Measurements from ENCODE around the gene UBL3. TPM values are rescaled to one million over a fixed set of nuclear protein-coding genes. Genes with fewer than 3 reads are reported as not detected.

Gene UBL3
- total RNA-seq, 2 experiments from 2014 or later: 7.2 to 8.1 TPM

DNA sequence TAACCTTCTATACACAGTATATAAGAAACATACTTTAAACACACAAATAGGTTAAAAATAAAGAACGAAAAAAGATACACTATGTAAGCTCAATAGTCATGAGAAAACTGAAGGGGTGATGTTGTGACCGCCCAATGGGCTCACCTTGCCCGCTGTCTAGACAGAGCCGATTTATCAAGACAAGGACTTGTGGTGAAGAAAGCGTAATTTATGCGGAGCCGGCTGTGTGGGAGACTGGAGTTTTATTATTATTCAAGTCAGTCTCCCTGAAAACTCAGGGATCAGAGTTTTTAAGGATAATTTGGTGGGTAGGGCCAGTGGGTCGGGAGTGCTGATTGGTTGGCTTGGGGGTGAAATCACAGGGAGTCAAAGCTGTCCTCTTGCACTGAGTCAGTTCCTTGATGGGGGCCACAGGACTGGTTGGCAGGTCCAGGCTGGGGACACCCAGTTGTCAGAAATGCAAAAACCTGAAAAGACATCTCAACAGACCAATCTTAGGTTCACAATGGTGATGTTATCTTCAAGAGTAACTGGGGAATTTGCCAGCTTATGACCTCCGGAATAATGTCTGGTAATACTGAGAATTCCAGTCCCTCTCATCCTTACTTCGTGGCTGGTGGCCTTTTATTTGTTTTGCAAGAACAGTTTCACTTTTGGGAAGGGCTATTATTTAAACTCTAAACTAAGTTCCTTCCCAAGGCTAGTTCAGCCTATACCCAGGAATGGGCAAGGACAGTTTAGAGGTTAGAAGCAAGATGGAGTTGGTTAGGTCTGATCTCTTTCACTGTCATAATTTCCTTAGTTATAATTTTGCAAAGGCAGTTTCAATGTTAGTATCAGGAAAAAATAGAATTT is 96.6 kb downstream of the UBL3 start:
- Mint-ChIP-seq H3K9me3 (no peaks in the 10 kb centered on the region), H3K4me3 (no peak overlapping the region), H3K27me3 (no peaks in the 10 kb centered on the region), H3K27ac (no peak overlapping the region), H3K36me3 (ENCODE audit: low read depth) (no peaks in the 10 kb centered on the region), H3K4me1 (ENCODE audit: low read depth) (peaks cover 10% of the 10 kb centered on the region)
- DNase-seq: no peak
- POLR2A ChIA-PET: no interaction called here
- ATAC-seq: no peak
- intact Hi-C loops (cut with micrococcal nuclease): no loop called here
- TF ChIP-seq, protein P1, sequence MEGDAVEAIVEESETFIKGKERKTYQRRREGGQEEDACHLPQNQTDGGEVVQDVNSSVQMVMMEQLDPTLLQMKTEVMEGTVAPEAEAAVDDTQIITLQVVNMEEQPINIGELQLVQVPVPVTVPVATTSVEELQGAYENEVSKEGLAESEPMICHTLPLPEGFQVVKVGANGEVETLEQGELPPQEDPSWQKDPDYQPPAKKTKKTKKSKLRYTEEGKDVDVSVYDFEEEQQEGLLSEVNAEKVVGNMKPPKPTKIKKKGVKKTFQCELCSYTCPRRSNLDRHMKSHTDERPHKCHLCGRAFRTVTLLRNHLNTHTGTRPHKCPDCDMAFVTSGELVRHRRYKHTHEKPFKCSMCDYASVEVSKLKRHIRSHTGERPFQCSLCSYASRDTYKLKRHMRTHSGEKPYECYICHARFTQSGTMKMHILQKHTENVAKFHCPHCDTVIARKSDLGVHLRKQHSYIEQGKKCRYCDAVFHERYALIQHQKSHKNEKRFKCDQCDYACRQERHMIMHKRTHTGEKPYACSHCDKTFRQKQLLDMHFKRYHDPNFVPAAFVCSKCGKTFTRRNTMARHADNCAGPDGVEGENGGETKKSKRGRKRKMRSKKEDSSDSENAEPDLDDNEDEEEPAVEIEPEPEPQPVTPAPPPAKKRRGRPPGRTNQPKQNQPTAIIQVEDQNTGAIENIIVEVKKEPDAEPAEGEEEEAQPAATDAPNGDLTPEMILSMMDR (IDR thresholded peaks at IDR 0.05): no peak
- CTCF ChIA-PET: no interaction called here

DNA sequence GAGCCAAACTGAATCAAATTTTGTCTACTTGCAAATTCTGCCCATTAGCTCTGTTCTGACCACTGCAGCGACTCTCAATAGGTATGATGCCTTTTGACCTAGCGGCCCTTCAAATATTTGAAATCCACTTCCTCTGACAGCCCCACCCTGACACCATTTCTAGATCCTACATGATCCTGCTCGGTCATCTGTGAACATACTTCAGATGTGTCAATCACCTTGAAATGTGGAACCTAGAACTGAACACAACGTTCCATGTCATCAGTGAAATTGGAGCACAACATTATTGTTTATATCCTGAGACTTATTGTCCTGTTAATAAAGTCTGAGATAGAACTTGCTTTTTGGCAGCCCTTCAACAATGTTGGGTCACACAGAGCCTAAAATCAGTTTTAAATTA is 98.2 kb downstream of the UBL3 start:
- H3K4me3 Mint-ChIP-seq: no peak overlapping the region
- no peaks in the 10 kb centered on the region for H3K9me3 Mint-ChIP-seq
- no peaks in the 10 kb centered on the region for H3K36me3 Mint-ChIP-seq (ENCODE audit: low read depth)
- H3K27ac Mint-ChIP-seq: no peak overlapping the region
- POLR2A ChIA-PET: no interaction called here
- intact Hi-C loops (cut with micrococcal nuclease): no loop called here
- CTCF ChIA-PET: no interaction called here
- H3K4me1 Mint-ChIP-seq (ENCODE audit: low read depth): peaks cover 5% of the 10 kb centered on the region
- no peak for DNase-seq
- TF ChIP-seq, protein P1 (IDR thresholded peaks at IDR 0.05): no peak
- H3K27me3 Mint-ChIP-seq: peaks cover 2% of the 10 kb centered on the region
- no peak for ATAC-seq

DNA sequence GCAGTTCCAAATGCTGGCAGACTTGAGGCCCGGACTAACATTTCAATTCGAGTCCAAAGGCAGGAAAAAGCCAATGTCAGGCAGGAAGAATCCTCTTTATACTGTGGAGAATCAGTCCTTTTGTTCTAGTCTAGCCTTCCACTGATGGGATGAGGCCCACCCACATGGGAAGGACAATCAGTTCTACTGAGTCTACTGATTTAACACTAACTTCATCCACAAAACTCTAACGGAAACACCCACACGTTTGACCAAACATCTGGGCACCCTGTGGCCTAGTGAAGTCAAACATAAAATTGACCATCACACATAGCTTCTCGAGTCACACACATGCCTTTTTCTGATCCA is 100.3 kb downstream of the UBL3 start:
- CTCF ChIA-PET: interaction anchor here (1.5 kb wide), 1 partner anchor 365 kb away, joined by 3 read pairs; no protein-coding TSS in a partner anchor
- intact Hi-C loops (cut with micrococcal nuclease): no loop called here

DNA sequence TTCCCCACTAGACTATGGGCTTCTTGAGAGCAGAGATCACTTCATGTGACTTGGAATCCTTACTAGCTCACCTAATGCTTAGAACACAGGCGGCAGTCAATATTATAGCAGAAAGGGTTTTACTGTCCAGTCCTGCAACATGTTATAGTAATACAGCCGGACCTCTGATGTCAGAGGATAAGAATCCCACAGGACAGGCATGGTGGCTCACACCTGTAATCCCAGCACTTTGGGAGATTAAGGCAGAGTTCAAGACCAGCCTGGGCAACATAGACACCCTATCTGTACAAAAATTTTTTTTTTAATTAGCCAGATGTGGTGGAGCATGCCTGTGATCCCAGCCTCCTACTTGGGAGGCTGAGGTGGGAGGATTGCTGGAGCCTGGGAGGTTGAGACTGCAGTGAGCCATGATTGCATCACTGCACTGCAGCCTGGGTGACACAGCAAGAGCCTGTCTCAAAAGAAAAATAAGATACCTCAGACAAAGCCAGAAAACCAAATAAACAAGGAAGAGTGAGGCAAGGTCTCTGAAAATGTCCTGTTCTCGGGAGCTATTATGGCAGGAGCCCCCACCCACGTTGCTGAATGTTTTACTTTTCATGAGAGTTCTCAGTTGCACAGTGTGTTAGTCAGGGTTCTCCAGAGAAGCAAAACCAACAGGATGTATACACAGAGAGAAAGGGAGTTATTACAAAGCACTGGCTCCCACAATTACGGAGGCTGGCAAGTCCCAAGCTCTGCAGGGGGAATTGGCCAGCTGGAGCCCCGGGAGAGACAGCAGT is 100.8 kb downstream of the UBL3 start:
- TF ChIP-seq, protein P1 (IDR thresholded peaks at IDR 0.05): no peak
- Mint-ChIP-seq H3K36me3 (ENCODE audit: low read depth) (no peaks in the 10 kb centered on the region), H3K27me3 (peaks cover 8% of the 10 kb centered on the region), H3K4me1 (ENCODE audit: low read depth) (peaks cover 3% of the 10 kb centered on the region), H3K4me3 (no peak overlapping the region), H3K9me3 (no peaks in the 10 kb centered on the region), H3K27ac (no peak overlapping the region)
- intact Hi-C loops (cut with micrococcal nuclease): no loop called here
- ATAC-seq (no peak), DNase-seq (no peak)
- POLR2A ChIA-PET: interaction anchor here (0.6 kb wide), 1 partner anchor 8 kb away, joined by 4 read pairs; no protein-coding TSS in a partner anchor
- CTCF ChIA-PET: no interaction called here

More for the DNA sequence above, 100.3 kb downstream of the UBL3 start:
- no peaks in the 10 kb centered on the region for H3K9me3 Mint-ChIP-seq
- H3K4me1 Mint-ChIP-seq (ENCODE audit: low read depth): peaks cover 5% of the 10 kb centered on the region
- no peak overlapping the region for H3K27ac Mint-ChIP-seq
- POLR2A ChIA-PET: no interaction called here
- H3K27me3 Mint-ChIP-seq: peaks cover 7% of the 10 kb centered on the region
- no peak for ATAC-seq
- DNase-seq: no peak
- no peak overlapping the region for H3K4me3 Mint-ChIP-seq
- TF ChIP-seq, protein P1 (IDR thresholded peaks at IDR 0.05): no peak
- H3K36me3 Mint-ChIP-seq (ENCODE audit: low read depth): no peaks in the 10 kb centered on the region

DNA sequence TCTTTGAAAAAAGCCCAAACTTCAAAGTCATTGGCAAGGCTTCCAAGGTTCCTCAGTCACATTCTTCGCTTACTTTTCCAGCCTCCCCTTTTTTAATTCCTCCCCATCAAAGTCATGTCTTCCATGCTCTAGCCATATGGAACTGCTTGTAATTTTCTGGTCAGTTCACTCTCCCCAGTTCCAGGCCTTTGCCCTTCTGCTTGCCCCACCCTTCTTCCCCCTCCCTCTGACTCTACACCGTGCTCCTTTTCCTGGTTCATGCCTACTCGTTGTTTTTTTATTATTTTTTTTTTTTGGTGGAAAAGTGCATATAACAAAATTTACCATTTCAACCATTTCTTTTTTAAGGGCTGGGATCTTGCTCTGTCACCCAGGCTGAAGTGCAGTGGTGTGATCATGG is 102.3 kb downstream of the UBL3 start:
- no peaks in the 10 kb centered on the region for H3K36me3 Mint-ChIP-seq (ENCODE audit: low read depth)
- no peak overlapping the region for H3K27ac Mint-ChIP-seq
- ATAC-seq (no peak), DNase-seq (no peak)
- H3K27me3 Mint-ChIP-seq: peaks cover 8% of the 10 kb centered on the region
- intact Hi-C loops (cut with micrococcal nuclease): no loop called here
- H3K9me3 Mint-ChIP-seq: no peaks in the 10 kb centered on the region
- TF ChIP-seq, protein P1 (IDR thresholded peaks at IDR 0.05): no peak
- POLR2A ChIA-PET: no interaction called here
- H3K4me3 Mint-ChIP-seq: no peak overlapping the region
- no peaks in the 10 kb centered on the region for H3K4me1 Mint-ChIP-seq (ENCODE audit: low read depth)
- CTCF ChIA-PET: no interaction called here
